HG02840 (cell line): ENCODE data around the gene MDH2.
A peak's percentile ranks its signal among the peaks of the same experiment; 100 is the strongest.
"Not testable (repeated sequence)": the region's sequence is repeated elsewhere in the genome, so short reads cannot be mapped to it uniquely, and the experiment has no call there.

Source experiments
- ATAC-seq: cut with Tn5 transposase; IDR thresholded peaks from one replicate; pipeline ENCODE4 v1.9.1; 2021; ENCODE audit warnings: mild to moderate bottlenecking, moderate library complexity, moderate number of reproducible peaks; ENCODE audit not compliant: unreplicated experiment, low FRiP score

MDH2 gene, protein sequence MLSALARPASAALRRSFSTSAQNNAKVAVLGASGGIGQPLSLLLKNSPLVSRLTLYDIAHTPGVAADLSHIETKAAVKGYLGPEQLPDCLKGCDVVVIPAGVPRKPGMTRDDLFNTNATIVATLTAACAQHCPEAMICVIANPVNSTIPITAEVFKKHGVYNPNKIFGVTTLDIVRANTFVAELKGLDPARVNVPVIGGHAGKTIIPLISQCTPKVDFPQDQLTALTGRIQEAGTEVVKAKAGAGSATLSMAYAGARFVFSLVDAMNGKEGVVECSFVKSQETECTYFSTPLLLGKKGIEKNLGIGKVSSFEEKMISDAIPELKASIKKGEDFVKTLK

DNA sequence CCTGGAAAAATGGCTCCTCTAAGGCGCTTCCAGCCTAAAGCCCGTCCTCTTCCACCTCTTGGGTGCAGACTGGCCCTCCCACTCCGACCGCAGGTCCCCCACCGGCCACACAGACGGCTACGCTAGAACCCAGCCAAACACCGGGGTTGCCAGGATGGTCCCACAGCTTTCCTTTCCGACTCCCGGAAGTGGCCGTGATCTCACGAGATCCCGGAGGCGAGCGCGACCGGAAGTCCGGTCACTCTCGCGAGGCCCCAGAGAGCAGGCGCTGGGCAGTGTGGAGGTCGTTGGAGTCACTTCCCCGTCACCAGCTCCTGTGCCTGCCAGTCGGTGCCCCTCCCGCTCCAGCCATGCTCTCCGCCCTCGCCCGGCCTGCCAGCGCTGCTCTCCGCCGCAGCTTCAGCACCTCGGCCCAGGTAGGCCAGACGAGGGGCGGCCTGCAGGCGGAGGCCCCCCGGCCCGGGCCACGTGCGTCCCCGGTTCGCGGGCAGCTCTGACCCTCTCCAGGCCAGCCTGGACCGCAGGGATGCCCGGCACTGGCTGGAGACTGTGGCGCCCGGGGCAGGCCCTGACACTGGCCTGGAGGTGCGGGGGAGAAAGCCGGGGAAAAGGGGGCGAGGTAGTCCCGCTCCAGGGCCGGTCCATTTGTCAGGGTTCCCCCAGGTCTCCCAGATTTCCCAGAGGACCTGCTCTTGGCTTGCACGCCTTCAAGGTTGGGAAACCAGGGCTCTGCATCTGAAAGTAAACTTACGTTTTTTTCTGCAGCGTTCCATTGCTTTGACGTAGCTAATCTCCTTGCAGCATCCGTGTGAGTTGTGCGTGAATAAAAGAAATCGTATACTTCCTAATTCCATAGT lies at the start of gene MDH2, which contains the start of gene STYXL1:
TSS of gene MDH2 (plus strand) at position 296 of the 857 bp plus-strand sequence. CDS start at position 351, 55 bp downstream.
TSS of gene STYXL1 (minus strand) at position 190 of the 857 bp plus-strand sequence. CDS start 17,477 bp downstream, outside the sequence.
- peak; percentile 95 for ATAC-seq

DNA sequence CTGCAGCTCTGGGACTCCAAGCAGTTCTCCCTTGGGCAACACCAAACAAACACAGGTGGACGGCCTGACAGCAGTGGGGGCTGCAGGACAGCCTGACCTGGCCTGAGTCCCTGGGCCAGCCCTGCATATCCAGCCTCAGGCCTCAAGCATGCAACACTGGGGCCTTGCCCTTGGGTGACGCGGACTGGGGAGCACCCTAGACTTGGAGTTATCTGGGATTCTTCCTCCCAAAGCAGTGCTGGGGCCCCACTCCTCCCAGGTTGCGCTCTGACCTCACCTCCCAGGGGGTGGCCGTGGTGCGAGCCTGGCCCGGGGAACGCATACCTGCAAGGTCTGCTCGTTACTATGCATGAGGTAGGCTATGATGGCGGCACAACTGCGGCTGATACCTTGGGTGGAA lies 47.3 kb upstream of the MDH2 start:
- ATAC-seq = no peak

DNA sequence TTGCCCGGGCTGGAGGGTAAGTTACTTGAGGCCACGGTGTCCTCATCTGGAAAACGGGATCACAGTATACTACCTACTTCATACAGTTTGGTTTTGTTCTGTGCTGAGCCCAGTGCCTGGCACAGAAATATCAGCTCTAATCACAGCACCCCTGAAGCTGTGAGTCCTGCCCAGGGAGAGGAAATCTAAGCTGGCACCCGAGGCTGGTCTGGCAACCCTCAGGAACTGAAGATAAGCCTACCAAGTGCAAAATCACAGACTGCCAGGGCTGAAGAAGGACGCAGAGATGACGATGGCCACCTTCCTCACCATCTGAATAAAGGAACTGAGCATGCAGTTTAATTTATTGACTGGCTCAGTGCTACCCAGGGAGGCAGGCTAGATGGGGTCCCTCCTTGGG lies 45.8 kb upstream of the MDH2 start:
- ATAC-seq = no peak

DNA sequence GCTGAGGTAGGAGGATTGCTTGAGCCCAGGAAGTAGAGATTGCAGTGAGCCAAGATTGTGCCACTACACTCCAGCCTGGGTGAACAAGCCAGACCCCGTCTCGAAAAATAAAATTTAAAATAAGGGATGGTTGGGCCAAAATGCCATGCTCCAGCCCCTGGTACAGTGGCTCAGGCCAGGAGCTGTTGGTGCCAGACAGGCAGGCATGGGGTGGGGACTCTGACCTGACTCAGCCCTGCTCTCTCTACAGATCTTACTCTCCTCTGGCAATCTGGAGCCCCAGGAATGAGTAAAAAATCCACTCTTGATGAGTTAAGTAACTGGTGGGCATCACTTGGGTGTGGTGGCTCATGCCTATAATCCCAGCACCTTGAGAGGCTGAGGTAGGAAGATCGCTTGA lies 45.1 kb upstream of the MDH2 start:
- no peak for ATAC-seq

DNA sequence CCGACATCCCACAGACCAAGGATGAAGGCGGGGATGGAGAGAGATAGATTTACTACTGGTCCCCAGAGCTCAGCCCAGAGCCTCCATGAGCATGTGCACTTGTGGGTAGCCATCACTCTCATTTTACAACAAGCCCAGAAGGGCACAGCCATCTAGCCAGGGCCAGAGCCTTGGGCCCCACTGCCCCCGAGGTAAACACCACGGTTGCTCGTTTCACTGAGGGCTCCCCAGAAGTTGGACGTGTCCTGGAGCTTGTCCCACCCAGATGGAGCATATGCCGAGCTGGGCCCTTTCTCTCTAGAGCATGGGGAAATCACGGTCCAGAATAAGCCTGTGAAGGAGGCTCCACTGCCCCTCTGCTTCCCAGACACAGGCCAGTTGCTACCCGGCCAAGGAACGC lies 44.6 kb upstream of the MDH2 start:
- ATAC-seq = no peak

DNA sequence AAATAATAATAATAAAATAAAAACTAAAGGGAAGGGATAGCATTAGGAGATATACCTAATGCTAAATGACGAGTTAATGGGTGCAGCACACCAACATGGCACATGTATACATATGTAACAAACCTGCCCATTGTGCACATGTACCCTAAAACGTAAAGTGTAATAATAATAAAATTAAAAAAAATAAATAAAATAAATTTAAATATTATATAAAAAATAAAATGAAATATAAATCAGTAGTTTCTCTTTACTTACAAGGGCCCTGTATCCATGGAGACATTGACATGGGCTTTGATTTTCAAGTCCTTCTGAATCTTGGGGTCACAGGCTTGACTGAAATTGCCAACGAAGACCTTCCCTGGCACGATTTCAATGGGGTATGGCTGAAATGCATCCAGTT lies 42.9 kb upstream of the MDH2 start:
- ATAC-seq = not testable (repeated sequence)

DNA sequence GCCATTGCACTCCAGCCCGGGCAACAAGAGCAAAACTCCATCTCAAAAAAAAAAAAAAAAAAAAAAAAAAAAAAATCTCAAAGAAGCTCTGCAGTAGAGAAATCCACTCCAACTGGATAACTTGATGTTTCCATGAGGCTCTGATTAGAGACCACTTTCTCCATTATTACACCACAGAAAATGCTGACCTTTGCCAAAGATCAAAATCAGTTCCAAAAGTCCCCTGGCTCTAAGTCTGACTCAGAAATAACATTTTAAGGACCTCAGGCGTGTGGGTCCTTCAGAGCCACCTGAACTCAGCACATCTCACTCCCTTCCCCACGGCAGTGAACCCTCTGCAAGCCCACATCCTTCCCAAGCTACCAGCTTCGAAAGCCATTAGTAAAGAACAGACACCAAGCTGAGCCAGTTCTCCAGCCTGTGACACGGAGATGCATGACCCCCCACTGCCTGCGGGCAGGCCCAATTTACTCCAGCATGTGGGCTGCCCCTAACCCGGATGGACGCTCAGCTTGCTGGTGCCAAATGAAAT lies 39.7 kb upstream of the MDH2 start:
- ATAC-seq = no peak

DNA sequence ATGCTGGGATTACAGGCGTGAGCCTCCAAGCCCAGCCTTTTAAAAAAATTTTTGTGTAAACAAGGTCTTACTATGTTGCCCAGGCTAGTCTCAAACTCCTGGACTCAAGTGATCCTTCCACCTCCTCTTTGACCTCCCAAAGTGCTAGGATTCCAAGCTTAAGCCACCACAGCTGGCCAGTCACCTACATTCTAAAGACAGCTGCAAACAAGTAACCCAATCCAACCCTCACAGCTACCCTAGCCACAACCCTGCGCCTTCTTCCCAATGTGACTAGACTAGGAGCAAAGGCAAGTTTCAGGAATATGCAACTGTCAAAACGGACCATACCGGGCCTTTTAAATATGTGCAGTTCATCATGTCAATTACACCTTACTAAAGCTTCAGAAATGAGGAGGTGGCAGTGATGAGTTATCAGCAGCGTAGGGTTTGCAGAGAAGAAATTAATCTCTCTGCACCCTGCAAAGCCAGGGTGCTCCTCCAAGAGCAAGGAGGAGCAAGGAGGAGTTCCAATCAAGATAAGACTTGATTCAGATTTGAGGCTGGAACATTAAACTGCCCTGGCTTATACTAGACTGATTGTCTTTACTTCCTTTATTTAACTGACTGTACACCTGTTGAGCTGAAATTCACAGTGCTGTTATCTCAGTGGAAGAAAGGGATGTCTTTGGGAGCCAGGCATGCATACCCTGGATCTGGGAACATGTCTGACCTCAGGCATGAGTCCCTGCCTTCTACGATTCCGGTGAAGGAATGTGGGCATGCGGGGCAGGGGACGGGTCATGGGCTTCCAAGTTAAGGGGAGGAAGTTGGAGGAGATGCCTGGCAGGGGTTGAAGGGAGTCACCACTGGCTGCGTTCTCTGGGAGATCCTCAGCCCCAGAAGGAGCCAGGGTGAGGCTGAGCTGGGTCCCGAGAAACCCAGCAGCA lies 38.0 kb upstream of the MDH2 start:
- ATAC-seq = no peak

DNA sequence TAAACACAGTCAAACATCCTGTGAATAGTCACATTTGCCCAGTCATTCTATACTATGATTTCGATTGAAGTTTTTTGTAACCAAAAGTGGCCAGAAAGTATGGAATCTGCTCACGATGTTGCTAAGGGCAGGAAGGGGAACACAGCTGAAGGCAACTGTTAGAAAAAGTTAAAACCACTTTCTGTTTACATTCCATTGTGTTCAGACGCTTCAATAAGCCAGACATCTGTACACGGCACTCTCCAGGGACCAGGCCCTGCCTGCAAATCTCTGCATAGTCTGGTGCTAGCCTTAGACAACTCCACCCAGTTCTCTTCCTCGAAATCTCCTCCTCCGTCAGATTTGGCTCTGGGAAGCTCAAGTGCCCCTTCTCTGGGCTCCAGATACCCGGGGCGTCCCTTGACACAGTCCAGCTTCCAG lies 36.5 kb upstream of the MDH2 start:
- no peak for ATAC-seq

DNA sequence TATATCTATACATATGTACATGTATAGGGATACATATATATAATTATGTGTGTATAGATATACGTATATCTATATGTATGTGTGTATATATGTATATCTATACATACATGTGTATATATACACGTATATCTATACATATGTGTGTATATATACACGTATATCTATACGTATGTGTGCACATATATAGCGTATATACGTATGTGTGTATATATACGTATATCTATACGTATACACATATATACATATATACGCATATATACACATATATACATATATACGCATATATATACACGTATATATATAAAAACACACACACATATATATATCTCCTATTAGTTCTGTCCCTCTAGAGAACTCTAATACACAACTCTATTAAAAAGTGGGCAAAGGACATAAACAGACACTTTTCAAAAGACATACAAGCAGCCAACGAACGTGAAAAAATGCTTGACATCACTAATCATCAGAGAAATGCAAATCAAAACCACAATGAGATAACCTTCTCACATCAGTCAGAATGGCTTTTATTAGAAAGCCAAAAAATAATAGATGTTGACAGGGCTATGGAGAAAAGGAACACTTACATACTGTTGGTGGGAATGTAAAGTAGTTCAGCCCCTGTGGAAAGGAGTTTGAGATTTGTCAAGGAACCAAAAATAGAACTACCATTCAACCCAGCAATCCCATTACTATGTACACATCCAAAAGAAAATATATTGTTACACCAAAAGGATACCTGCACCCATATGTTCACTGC lies 31.5 kb upstream of the MDH2 start:
- no peak for ATAC-seq

DNA sequence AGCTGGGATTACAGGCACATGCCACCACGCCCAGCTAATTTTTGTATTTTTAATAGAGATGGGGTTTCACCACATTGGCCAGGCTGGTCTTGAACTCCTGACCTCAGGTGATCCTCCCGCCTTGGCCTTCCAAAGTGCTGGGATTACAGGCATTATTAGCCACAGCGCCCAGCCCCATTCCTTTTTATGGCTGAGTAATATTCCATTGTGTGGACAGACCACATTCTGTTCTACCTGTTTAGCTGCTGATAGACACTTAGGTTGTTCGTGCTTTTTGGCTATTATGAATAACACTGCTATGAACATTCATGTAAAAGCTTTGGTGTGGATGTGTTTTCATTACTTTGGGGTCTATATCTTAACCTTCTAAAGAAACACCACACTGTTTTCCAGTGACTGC lies 29.4 kb upstream of the MDH2 start:
- not testable (repeated sequence) for ATAC-seq

DNA sequence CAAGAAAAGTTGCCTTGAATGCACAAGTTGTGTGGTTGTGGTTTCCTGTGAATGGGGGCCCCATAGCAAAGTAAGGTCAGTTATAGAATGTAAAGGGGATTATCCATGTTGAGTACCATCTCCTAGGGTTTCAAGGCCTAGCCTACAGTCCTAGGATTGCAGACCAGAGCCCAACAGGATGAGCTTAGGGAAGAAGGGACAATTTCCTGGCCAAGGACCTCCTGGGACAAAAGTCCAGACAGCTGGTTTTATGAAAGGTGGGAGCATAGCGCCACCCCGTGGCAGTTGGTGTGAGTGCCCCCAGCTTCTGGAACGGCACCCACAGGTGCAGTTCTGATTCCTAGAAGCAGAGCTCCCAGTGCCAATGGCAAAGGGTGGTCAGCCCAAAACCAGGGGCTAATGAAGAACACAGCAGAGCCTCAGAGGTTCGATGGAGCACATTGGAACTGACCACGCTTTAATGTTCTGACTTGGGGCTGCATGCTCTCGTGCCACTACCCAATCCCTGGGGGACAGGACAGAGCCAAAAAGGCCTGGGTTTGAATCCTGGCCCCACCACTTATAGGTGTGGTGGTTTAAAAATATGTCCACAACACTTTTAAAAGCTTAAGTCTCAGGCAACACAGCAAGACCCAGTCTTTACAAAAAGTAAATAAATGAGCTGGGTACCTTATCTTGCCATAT lies 27.7 kb upstream of the MDH2 start:
- ATAC-seq = no peak

DNA sequence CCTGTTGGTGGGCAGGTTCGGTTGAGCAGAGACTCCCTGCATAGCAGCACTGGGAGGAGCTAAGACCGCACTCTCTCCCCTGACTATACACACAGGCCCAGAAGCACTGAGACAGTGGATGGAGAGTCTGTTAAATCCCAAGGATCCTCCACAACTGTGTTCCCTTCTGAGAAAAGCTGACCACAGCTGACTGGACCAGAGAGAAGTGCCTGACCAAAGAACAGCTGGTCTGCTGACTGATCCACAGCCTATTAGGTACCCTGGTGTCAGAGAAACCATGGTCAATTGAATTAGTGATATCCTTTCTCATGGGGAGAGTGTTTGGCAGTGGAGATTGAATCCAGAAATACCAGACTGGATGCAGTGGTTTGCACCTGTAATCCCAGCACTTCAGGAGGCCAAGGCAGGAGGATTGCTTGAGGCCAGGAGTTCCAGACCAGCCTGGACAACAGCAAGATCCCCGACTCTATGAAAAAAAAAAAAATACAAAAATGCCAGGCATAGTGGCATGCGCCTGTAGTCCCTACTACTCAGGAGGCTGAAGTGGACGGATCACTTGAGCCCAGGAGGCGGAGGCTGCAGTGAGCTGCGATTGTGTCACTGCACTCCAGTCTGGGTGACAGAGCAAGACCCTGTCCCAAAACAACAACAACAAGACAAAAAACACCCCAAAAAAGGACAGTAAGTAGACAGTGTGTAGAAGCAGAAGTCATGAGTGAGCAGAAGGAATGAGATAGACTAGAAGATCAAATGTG lies 25.7 kb upstream of the MDH2 start:
- no peak for ATAC-seq

DNA sequence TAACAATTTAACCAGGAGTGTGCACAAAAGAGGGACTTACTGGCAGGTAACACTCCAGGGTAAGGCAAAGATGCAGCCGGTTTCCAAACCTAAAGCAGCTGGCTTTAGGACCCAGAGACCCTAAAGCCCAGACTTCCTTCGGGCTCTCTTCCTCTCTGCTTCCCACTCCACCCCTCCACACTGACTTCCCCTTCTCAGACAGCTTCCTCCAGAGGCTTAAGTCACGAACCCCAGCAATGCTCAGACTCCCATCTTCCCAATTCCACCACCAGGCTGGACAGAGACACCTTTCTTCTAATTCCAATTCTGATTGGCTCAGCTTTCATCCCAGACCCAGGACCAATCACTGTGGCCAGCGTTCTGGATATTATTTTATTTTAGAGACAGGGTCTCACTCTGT lies 24.9 kb upstream of the MDH2 start:
- ATAC-seq = no peak

DNA sequence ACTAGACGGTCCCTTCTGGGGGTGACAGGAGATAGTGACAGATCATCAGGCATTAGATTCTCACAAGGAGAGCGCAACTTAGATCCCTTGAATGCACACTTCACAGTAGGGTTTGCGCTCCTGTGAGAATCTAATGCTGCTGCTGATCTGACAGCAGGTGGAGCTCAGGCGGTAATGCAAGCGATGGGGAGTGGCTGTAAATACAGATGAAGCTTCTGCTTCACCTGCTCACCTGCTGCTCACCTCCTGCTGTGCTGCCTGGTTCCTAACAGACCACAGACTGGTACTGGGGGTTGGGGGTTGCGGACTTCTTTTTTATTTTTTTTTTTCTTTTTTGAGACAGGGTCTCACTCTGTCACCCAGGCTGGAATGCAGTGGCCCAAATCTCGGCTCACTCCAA lies 18.2 kb upstream of the MDH2 start:
- not testable (repeated sequence) for ATAC-seq

DNA sequence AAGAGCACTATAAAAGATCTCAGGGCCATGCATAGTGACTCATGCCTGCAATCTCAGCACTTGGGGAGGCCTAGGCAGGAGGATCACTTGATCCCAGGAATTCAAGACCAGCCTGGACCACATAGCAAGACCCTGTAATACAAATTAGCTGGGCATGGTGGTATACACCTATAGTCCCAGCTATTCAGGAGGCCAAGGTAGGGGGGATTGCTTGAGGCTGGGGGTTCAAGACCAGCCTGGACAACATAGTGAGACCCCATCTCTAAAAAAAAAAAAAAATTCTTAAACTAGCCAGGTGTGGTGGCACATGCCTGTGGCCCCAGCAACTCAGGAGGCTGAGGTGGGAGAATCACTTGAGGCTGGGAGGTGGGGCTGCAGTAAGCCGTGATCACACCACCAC lies 15.9 kb upstream of the MDH2 start:
- no peak for ATAC-seq

DNA sequence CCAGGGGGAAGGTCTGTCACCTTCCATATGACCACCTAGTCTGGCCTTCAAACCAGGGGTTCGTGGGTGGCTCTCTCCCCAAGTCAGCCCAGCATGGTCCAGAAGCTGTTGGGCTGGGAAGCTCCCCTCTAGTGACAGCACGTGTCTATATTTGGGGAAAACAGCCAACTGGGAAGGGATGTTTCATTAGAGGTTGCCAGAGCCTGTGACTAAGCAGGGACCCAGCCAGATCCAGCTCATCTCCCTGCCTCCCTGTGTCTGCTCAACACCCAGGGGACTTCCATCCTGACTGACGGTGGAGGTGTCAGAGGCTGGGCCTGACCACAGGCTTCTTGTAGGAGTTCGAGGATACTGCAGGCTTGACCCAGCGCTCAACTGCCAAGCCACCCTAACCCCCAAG lies 10.6 kb upstream of the MDH2 start:
- ATAC-seq = no peak

DNA sequence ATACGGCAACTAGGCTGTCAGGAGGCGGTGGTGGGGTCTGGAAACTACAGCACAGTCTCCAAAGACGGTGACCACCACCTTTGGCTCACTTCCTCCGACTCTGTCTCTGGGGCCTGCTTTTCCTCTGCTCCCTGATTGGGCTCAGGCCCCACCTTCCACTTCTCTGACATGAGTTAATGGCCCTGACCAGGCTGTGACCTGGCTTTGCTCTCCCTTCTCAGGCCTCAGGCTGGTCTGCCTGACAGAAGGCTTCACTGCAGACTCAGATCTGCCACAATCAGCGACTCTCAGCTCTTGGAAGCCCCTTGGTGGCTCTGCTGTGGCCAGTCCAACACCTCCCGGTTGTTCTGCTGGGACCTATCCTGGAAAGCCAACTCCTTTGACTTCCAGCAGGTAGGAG lies 7.8 kb upstream of the MDH2 start:
- no peak for ATAC-seq
